PFSK-1 (cell line): Measurements from ENCODE around the gene ZBTB12.

Experiments
- FOXP2 ChIP-seq: optimal IDR thresholded peaks from 2 replicates; pipeline ENCODE3; 2011; ENCODE audit warnings: borderline replicate concordance, control low read depth, inconsistent platforms; ENCODE audit not compliant: insufficient read depth; ENCODE audit errors: extremely low read length, extremely low read depth
- POLR2AphosphoS5 ChIP-seq: IDR thresholded peaks from 2 replicates; pipeline ENCODE4 v1.6.1; 2012; ENCODE audit warnings: low read depth, mild to moderate bottlenecking, control low read depth, low read length, moderate library complexity
- REST ChIP-seq, 2 experiments: IDR thresholded peaks; 2 replicates each; pipeline versions ENCODE4 v1.6.1 to v1.8.0; 2011 to 2012; ENCODE audit warnings: low read depth in 2 of 2, low read length in 2 of 2, control low read depth in 1 of 2, inconsistent platforms in 1 of 2, mild to moderate bottlenecking in 1 of 2, moderate library complexity in 1 of 2; ENCODE audit not compliant: insufficient read depth in 1 of 2
- SIN3A ChIP-seq: IDR thresholded peaks from 2 replicates; pipeline ENCODE4 v1.6.1; 2012; ENCODE audit warnings: mild to moderate bottlenecking, low read length, moderate library complexity, borderline replicate concordance; ENCODE audit not compliant: insufficient read depth
- TAF1 ChIP-seq: IDR thresholded peaks from 2 replicates; pipeline ENCODE4 v1.6.1; 2012; ENCODE audit warnings: low read length, control low read depth, borderline replicate concordance; ENCODE audit not compliant: insufficient read depth

ZBTB12 gene

GRCh38 chr6:31896493-31896855 is 5.4 kb downstream of the ZBTB12 start:
- TF ChIP-seq TAF1 (no peak), SIN3A (no peak), POLR2AphosphoS5 (no peak), REST (IDR thresholded peaks at IDR 0.05; ENCODE audit: insufficient read depth in 1 of 2, low read depth in 2 of 2, low read length in 2 of 2) (no peak), FOXP2 (no peak)

DNA sequence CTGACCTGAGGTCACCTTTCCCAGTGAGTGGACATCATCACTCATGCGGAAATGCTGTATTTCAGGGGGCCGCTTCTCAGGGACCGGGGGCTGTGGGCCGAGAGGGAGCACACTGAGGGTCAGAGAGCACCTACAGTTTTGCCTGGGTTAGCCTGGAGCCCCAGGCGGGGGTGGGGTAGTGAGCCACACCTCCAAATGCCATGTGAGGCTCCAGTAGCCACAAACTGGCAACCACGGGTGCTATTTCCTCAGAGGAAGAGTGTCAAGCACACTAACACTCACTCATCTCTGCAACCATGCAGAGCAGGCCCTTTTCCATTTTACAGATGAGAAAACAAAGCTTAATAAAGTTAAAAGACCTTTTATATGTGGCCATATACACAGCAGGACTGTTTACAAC is 9.1 kb downstream of the ZBTB12 start:
- TF ChIP-seq FOXP2 (no peak), REST (IDR thresholded peaks at IDR 0.05; ENCODE audit: insufficient read depth in 1 of 2, low read depth in 2 of 2, low read length in 2 of 2) (no peak), TAF1 (no peak), POLR2AphosphoS5 (no peak), SIN3A (no peak)

GRCh38 chr6:31889331-31889972 is 12.4 kb downstream of the ZBTB12 start:
- TF ChIP-seq TAF1 (no peak), POLR2AphosphoS5 (no peak), REST (IDR thresholded peaks at IDR 0.05; ENCODE audit: insufficient read depth in 1 of 2, low read depth in 2 of 2, low read length in 2 of 2) (no peak), FOXP2 (no peak), SIN3A (no peak)

DNA sequence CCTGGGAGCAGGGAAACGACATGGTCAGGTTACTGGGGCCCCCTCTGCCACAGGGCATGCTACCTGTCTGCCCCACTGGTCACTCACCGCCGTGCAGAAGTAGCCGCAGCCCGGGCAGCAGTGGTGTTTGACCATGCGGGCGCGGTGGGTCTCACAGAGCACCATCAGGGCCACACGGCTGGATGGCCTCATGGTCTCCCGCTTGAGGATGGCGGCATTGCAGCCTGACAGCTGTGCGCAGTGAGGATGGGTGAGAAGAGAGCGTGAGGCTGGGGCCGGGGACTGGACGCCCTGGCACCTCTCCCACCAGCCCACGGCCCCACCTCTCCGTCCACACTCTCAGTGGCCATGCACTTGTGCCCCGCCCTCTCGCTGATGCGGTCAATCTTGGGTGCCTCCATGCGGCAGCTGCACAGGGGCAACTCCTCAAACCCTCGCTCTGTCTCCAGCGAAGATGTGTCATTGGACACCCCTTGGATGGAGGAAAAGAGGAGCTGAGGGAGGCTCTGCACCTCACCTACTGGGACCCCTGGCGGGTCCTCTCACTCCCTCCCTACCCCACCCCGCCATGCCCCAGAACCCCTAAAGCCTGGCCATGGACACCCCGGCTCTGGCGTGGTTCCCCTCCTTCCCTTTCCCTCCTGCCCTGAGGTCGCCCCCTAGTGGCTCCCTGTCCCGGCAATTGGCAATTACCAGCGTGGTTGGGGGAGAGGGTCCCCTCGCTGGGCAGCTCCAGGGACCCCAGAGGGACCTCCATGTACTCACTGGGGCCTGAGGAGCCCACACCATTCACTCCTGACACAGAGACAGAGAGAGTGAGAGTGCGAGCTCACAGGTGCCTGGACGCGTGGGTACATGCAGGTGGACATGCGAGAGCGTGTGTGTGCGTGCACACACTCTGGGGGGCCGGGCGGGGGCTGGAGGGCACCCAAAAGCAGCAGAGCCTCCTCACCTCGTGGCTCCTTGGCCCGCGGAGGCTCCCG is 13.3 kb downstream of the ZBTB12 start:
- no peak for TF ChIP-seq FOXP2
- TF ChIP-seq SIN3A: no peak
- no peak for TF ChIP-seq REST (IDR thresholded peaks at IDR 0.05; ENCODE audit: insufficient read depth in 1 of 2, low read depth in 2 of 2, low read length in 2 of 2)
- TF ChIP-seq POLR2AphosphoS5: no peak
- TF ChIP-seq TAF1: no peak
